HG03520 (cell line): ENCODE data around the gene INPP5D.
"Not testable (repeated sequence)": the region's sequence is repeated elsewhere in the genome, so short reads cannot be mapped to it uniquely, and the experiment has no call there.

Source experiments
- ATAC-seq: cut with Tn5 transposase; IDR thresholded peaks from one replicate; pipeline ENCODE4 v1.9.1; 2021; ENCODE audit warnings: mild to moderate bottlenecking, moderate library complexity; ENCODE audit not compliant: unreplicated experiment

The INPP5D gene

DNA sequence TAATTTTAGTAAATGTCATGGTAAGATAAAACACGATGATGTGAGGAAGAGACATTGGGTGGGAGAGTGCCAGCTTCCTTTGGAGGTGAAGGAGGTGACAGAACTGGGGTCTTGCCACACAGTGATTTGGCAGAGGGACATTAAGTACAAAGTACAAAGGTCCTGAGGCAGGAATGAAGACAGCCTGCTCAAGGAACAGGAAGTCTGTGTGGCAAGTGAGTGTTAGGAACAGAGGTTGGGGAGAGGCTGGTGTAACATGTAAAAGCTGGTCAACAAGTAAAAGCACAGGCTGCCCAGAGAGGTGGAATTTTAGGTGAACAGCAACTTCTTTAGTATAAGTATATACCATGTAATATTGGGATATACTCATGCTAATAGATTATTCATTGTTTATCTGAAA is 73.1 kb downstream of the INPP5D start:
- ATAC-seq: no peak

DNA sequence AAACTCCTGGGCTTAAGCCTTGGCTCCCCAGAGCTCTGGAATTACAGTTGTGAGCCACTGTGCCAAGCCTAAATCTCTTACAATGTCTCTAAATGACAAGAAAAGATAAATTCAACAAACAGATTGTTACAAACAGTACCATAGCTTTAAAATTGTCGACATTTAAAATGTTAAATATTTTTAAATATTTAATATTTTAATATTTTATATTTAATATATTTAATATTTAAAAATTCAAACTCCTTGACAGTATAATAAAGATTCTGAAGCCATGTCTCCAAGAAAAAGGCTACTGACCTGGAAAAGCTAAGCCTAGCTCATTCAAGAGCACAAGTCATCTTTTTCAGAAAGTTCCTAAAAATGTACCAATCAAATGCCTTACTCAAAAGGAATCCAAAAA is 75.3 kb downstream of the INPP5D start:
- ATAC-seq: no peak

DNA sequence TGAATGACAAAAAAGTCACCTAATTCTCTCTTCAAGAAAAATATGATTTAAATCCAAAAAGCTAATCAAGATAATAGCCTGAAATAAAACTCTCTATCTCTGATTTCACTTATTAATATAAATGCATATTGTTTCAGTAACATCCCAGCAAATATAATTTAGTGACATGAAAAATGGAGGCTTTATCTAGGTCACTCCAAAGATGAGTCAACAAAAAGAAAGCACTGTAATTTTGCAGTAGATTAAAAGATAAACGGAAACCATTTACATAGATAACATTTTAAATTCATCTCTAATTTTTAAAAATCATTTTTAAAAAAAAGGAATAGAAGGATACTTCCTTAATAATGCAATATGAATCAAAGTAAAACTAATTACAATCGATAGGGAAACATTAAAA is 76.9 kb downstream of the INPP5D start:
- ATAC-seq: no peak

DNA sequence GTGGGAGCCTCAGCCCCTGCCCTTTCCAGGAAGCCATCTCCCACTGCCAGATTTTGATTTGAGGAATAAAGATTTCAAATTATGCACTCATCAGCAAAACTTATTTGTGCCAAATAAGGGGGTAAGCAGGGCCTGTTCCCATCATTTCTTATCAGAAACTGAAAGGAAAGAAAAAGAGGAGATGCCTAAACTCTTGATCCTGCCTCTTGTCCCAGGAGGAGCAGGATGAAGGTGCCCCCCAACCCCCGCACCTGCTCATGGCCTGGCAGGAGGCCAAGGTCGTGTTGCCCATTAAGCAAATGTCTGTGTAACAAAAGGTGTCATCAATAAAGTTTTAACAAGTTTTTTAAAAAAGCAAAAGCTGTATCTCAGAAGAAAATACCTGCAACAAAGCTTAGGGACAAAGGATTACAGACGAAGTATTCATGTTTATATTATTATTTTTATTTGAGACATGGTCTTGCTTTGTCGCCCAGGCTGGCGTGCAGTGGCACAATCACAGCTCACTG is 80.0 kb downstream of the INPP5D start:
- no peak for ATAC-seq

DNA sequence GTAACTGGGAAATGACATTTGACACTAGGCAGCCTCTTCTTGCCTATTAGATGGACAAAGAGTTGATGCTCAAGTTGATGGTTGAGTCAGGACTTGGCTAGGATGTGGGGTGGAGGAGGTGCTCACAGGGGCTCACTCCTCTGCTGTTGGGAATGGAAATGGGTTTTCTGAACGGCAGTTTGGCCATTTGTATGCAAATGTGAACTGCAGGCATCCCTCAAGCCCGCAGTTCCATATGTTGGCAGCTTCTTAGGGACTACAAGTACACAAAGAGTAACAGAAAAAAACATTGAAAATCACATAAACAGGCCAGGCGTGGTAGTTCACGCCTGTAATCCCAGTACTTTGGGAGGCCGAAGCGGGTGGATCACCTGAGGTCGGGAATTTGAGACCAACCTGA is 80.8 kb downstream of the INPP5D start:
- no peak for ATAC-seq

DNA sequence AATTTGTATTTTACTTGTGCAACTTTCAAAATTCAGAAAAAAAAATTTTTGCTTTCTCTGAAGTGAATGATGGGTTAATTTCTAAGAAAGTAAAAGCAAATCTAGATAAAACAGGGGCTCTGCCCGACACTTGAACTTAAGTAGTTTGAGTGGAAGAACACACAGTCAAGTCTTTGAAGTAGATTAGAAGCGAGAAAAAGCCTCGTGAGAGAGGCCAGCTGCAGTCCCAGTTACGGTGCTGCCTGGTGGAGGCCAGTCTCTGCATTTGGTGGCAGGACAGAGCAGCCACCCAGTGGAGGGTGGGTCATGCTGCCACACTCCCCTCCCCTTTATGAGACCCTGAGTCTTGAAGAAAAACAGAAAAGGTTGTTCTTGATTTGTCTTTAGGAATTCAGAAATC is 81.8 kb downstream of the INPP5D start:
- ATAC-seq: no peak

DNA sequence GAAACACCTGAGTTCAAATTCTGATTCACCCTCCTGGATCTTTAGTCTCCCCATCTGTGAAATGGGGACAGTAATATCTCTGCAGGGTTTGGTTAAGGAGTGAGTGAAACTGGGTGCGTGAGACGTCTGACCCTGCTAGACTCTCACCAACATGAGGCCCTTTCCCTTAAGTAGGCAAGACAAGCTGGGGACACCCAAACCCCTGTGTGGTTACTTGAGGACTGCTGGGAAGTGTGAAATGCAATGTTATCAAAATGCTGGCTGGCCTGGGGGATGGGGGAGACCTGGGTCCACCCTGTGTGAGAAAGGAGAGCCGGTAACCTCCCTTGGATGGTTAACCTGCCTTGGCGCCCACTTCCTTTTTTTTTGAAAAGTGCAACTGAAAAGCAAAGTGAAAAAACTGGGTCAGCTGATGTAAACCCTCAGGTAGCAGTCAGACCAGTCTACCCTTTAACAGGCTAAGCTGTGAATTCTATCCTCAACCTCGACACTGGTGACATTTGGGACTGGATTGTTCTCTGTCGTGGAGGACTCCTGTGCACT is 82.3 kb downstream of the INPP5D start:
- peak; percentile 62 for ATAC-seq

DNA sequence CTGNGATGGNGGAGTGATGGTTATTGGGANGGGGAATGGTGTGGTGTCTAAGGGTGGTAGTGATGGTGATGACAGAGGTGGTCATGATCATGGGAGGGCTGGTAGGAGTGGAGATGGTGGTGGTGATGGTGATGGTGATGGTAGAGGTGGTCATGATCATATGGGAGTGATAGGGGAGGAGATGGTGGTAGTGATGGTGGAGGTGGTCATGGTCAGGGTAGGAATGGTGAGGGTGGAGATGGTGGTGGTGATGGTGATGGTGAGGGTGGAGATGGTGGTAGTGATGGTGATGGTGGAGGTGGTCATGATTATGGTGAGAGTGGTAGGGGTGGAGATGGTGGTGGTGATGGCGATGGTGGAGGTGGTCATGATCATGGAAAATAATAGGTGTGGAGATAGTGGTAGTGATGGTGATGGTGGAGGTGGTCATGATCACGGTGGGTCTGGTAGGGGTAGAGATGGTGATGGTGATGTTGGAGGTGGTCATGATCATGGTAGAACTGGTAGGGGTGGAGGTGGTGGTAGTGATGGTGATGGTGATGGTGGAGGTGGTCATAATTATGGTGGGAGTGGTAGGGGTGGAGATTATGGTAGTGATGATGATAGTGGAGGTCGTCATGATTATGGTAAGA is 83.7 kb downstream of the INPP5D start:
- ATAC-seq: no peak

DNA sequence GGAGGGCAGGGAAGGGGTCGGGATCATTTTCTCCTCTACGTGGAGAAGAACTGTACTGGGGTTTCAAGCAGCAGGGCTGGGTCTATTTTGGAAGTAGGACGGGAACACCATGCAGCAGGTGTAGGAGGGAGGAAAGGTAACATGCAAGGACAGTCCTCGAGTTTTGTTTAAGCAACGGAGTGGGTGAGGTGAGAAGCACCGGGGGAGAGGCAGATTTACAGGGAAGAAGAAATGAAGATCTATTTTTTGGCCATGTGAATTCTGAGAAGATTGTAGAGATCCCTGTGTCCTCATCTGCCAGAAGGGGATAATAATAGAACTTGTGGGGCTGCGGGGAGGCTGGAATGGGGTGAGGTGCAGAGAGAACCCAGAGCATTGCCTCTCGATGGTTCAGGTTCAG is 85.6 kb downstream of the INPP5D start:
- no peak for ATAC-seq

DNA sequence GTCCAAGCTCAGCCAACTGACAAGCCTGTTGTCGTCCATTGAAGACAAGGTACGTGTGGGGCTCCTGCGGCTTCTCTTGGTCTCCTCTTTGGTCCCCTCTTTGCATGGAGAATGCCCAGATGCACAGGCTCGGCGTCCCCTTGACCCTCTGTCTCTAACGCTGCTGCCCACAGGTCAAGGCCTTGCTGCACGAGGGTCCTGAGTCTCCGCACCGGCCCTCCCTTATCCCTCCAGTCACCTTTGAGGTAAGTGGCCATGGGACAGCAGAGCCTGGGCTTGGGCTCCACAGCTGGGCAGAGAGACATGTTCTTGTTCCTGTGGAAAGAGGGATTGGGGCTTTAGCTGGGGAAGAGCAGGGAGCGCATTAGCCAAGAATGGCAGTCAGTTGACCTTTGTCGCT is 86.1 kb downstream of the INPP5D start:
- ATAC-seq: no peak

DNA sequence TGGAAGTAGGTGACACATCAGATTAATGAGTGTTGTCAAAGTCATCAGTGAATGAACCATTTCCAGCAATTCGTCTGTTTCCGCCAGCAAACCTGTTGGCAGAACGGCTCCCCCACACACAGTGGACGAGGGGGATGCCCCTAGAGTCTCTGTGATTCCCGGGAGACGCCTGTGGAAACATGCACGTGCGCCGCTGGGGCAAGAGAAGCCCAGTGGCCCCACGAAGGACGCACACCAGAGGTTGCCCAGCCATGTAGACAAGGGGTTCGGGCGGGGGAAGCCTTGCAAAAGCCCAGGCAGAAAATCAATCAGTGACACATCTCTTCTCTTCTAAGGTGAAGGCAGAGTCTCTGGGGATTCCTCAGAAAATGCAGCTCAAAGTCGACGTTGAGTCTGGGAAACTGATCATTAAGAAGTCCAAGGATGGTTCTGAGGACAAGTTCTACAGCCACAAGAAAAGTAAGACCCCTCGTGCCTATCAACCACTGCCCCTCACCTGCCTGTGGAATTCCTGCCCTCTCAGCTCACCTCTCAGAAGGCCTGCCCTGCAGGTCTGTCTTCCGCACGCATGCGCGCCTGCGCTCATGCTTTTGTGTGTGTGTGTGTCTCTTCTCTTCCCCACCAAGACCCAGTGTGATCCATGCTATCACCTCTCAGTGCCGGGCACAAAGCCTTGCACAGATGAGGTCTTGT is 87.1 kb downstream of the INPP5D start:
- ATAC-seq: no peak

DNA sequence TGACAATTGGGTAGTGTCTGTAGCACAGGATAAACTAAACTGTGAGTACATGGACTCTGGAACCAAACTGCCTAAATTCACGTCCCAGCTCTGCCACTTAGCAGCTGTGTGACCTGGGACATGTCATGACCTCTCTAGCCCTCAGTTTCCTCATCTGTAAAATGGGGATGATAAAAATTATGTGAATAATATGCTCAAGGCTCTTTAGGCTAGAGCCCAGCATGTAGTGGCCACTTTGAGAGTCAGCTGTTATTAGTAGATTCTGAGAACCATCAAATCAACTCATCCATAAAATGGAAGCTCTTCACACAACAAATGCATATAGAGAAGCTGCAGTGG is 87.7 kb downstream of the INPP5D start:
- ATAC-seq: no peak

DNA sequence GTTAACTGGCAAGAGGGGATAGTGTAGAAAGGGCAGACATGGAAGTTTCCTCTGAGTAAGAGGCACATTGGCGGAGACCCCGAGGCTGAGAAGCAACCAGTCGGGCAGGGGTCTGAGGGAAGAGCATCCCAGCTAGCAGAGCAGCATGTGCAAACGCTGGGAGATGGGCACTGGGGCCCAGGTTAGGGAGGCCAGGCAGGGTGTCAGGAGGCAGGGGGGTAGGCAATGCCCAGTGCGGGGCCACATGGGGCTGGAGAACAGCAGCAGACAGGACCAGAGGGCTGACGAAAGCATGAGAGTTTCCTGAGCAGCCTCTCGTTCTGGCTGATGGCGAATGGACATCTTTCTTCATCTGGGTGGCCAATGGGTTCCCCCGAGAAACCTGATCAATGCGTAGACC is 88.2 kb downstream of the INPP5D start:
- no peak for ATAC-seq

DNA sequence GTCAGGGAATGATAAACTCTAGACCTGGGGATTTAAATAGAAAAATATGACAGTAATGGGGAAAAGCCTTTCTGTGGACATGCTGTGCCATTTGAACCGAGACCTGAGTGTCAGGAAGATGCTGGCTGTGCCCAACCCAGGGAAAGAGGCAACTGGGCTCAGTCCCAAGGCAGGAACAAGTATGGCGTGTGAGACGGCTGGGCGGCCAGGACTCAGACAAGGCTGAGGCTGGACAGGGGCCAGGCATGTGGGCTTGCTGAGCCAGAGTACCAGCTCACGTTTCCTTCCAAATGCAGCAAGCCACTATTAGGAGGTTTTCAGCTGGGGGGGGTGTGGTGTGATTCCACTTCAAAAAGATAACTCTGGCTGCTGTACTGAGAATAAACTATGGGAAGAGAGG is 92.4 kb downstream of the INPP5D start:
- ATAC-seq: no peak

DNA sequence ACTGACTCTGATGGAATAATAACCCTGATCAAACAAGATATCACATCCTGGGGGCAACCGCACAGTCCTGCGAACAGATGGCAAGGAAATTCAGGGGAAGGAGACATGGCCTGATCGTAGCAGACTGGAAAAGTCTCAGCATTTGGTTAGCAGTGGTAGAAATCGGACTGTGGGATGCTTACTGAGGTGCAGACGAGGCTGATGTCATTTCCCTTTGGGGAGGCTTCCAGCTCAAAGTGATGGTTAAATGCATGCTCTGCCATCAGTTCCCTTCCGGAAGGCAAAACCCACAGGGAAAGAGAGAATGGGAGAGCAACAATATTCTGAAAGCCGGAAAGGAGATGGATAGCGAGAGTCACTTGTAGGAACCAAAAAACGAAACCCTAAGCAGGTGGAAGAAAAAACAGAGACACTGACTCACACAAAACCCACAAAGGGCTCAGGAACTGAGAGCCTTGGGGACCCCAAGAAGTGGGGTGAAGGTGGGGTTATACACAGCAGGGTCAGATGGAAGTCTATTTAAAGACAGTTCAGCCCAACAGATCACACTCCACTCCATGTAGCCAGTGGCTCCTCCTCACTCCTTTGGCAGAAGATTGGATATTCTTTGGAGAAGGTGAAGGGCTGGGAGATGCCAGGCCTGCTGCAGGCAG is 93.1 kb downstream of the INPP5D start:
- no peak for ATAC-seq

DNA sequence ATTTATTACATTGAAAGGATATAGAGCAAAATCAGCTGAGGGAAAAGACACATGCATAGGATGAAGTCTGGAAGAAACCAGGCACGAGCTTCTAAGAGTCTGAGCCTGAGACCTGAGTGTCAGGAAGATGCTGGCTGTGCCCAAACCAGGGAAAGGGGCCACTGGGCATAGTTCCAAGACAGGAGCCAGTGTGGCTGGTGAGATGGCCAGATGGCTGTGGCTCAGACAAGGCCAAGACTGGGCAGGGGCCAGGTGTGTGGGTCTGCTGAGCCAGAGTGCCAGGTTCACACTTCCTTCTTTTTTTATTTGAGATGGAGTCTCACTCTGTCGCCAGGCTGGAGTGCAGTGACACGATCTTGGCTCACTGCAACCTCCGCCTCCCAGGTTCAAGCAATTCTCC is 95.9 kb downstream of the INPP5D start:
- ATAC-seq: no peak

DNA sequence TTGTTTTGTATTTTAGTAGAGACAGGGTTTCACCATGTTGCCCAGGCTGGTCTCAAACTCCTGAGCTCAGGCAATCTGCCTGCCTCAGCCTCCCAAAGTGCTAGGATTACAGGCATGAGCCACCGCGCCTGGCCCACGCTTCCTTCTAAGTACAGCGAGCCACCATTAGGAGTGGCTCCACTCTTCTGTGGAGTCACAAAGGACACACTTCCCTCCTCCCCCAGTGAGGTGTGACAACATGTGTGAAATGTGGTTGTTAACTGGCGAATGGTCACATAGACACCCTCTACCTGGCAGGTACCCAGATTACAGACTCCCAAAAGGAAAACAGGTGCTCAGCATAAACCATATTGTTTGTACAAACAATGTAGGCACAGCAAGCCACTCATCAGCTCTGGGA is 96.3 kb downstream of the INPP5D start:
- not testable (repeated sequence) for ATAC-seq

DNA sequence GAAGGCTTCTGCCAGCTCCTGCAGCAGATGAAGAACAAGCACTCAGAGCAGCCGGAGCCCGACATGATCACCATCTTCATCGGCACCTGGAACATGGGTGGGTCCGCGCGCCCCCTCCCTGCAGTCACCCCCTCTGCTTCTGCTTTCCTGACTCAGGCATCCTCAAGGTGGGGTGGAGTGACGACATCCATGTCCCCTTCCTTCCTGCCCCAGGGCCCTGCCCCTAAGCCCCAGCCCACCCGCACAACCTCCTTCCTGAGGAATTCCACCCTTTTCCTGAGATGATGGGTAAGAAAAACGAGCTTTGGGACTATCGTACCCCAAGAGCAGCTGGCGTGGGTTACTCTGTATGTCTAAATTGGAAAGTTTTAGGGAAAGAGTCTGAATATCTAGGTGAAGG is 101.6 kb downstream of the INPP5D start:
- no peak for ATAC-seq

DNA sequence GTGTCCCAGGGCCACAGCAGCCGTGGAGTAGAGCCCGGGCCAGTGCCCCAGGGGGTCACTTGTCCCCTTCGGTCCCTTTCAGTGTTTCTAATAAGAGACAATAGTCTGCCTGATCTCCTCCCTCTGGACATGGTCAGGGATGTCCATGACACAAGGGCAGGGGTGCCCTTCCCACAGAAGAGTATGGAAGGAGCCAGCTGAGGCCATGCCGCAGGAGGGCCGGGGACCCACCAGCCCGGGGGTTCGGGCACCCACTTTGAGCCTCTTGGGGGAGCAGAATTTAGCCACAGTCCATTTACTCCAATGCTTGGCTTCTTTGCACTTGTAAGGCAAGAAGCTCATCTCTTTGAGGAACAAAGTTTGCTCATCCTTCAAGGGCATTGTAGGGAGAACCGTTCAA is 102.6 kb downstream of the INPP5D start:
- ATAC-seq: no peak

DNA sequence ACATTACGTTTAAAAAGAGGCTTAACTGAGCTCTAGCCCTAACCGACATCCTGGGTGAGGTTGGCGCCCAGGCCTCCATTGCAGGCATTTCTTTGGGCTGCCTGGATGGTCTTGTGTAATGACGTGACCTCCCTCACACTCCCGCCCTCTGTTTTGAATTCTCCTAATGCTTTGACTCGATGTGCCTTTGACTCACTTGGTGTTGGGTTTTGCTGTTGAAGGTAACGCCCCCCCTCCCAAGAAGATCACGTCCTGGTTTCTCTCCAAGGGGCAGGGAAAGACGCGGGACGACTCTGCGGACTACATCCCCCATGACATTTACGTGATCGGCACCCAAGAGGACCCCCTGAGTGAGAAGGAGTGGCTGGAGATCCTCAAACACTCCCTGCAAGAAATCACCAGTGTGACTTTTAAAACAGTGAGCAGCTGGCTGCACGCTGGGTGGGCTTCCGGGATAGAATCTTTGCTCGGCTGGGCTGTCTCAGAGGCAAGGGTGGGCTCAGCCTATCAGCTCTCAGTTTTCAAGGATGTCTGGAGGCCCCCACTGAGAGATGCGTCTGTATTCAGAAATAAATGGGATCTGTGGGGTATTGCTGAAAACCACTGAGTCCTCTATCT is 103.5 kb downstream of the INPP5D start:
- no peak for ATAC-seq

DNA sequence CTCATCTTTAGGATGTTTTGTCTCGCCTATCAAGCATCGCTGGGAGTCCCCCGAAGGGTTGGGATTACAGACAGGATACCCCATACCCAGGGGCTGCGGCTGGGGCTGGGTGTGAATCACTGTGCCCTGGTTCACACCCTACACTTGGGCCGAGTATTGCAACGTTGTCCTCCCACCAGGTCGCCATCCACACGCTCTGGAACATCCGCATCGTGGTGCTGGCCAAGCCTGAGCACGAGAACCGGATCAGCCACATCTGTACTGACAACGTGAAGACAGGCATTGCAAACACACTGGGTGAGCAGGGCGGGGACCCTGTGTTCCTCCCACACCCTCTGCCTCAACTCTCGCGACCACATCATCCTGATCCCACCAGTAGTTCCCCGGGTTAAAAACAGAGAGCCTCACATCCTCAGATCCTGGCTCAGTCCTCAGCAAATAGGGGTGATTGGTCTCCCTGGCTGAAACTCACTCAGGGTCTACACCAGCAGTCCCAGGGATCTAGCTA is 104.0 kb downstream of the INPP5D start:
- no peak for ATAC-seq
